B cell (primary cell): ENCODE measurements around the gene SPRR5. TPM values are rescaled to one million over a fixed set of nuclear protein-coding genes. Genes with fewer than 3 reads are reported as not detected.

Experiments
- ATAC-seq: fragments of 200-7000 bp; cut with Tn5 transposase; one replicate; pipeline ENCODE4 v1.10.0; 2021; ENCODE audit warnings: low read depth, mild to moderate bottlenecking, moderate number of reproducible peaks, moderate library complexity
- CTCF ChIA-PET: fragments of 350-600 bp; sonication (Branson Sonifier 250); formaldehyde crosslinking; loops from one replicate; lab custom pipeline; 2021; ENCODE audit warnings: antibody characterized with exemption, inconsistent platforms; lab: Charles Lee
- POLR2A ChIA-PET: fragments of 350-600 bp; sonication (Branson Sonifier 250); formaldehyde crosslinking; loops from one replicate; lab custom pipeline; 2021; ENCODE audit warnings: antibody characterized with exemption; lab: Charles Lee
- DNase-seq: peaks from one replicate; pipeline ENCODE4 v3.0.0; 2013
- H2AFZ ChIP-seq: 2 replicates; pipeline ENCODE4 v1.6.1; 2012; ENCODE audit warnings: mild to moderate bottlenecking, low read depth, low read length; ENCODE audit not compliant: insufficient read depth, poor library complexity, severe bottlenecking
- H3K27ac ChIP-seq, 2 donors: 1 replicate in 1 of 2; 2 replicates in 1 of 2; pipeline ENCODE4 v1.5.1; 2012 to 2013; ENCODE audit warnings: low read length in 2 of 2, mild to moderate bottlenecking in 2 of 2, moderate library complexity in 1 of 2
- H3K27me3 ChIP-seq, 4 experiments: fragments of 200-600 bp in 1 of 4; sonication (generic) in 1 of 4; replicated peaks in 1 of 4; 1 replicate in 2 of 4; 2 replicates in 2 of 4; pipeline versions ENCODE4 v1.6.1 to v1.7.0; 2013 to 2016; ENCODE audit warnings: low read length in 3 of 4, mild to moderate bottlenecking in 2 of 4, mixed read lengths in 1 of 4, moderate library complexity in 1 of 4; ENCODE audit not compliant: insufficient read depth in 4 of 4, control insufficient read depth in 3 of 4; ENCODE audit errors: control extremely low read depth in 1 of 4
- H3K36me3 ChIP-seq, 2 experiments: replicated peaks in 1 of 2; 1 replicate in 1 of 2; 2 replicates in 1 of 2; pipeline versions ENCODE4 v1.6.1 to v1.7.1; 2013; ENCODE audit warnings: low read length in 1 of 2; ENCODE audit not compliant: insufficient read depth in 2 of 2, control insufficient read depth in 1 of 2; ENCODE audit errors: control extremely low read depth in 1 of 2, extremely low read depth in 1 of 2
- H3K4me1 ChIP-seq, 2 donors: fragments of 200-600 bp in 1 of 2; sonication (generic) in 1 of 2; 1 replicate in 1 of 2; 2 replicates in 1 of 2; pipeline versions ENCODE4 v1.5.1 to v1.6.1; 2013 to 2017; ENCODE audit warnings: low read length in 2 of 2; ENCODE audit not compliant: control insufficient read depth in 2 of 2, insufficient read depth in 2 of 2
- H3K4me2 ChIP-seq: replicated peaks from 2 replicates; pipeline ENCODE3; 2012; ENCODE audit warnings: mild to moderate bottlenecking, low read depth, low read length; ENCODE audit not compliant: poor library complexity, severe bottlenecking
- H3K4me3 ChIP-seq, 5 experiments: fragments of 200-600 bp in 1 of 5; sonication (generic) in 1 of 5; 1 replicate in 3 of 5; 2 replicates in 2 of 5; pipeline versions ENCODE4 v1.5.1 to v1.7.0; 2011 to 2016; ENCODE audit warnings: low read length in 4 of 5, mild to moderate bottlenecking in 4 of 5, low read depth in 2 of 5, control low read depth in 1 of 5, moderate library complexity in 1 of 5; ENCODE audit not compliant: insufficient read depth in 1 of 5; ENCODE audit errors: control extremely low read depth in 1 of 5, extremely low read depth in 1 of 5
- H3K79me2 ChIP-seq: fragments of 200-600 bp; sonication (generic); one replicate; pipeline ENCODE4 v1.6.0; 2016; ENCODE audit warnings: low read length; ENCODE audit not compliant: control insufficient read depth, insufficient read depth
- H3K9ac ChIP-seq: fragments of 200-600 bp; sonication (generic); 2 replicates; pipeline ENCODE4 v1.6.1; 2017; ENCODE audit warnings: mild to moderate bottlenecking, low read length, moderate library complexity
- H3K9me3 ChIP-seq, 3 donors: one replicate each; pipeline versions ENCODE4 v1.6.1 to v1.7.1; 2013; ENCODE audit warnings: low read length in 2 of 3; ENCODE audit not compliant: control insufficient read depth in 2 of 3, insufficient read depth in 1 of 3; ENCODE audit errors: control extremely low read depth in 1 of 3
- H4K20me1 ChIP-seq: 2 replicates; pipeline ENCODE4 v1.6.0; 2012; ENCODE audit warnings: mild to moderate bottlenecking, low read length; ENCODE audit not compliant: insufficient read depth, control insufficient read depth, poor library complexity, severe bottlenecking
- H3K27ac Mint-ChIP-seq: one replicate; pipeline ENCODE4 v1.8.0; 2021; ENCODE audit warnings: mixed read lengths
- H3K27me3 Mint-ChIP-seq: one replicate; pipeline ENCODE4 v1.8.0; 2021; ENCODE audit warnings: mixed read lengths
- H3K4me1 Mint-ChIP-seq: one replicate; pipeline ENCODE4 v1.8.0; 2021; ENCODE audit warnings: mixed read lengths
- H3K4me3 Mint-ChIP-seq: one replicate; pipeline ENCODE4 v1.8.0; 2021; ENCODE audit warnings: mixed read lengths
- H3K9me3 Mint-ChIP-seq: one replicate; pipeline ENCODE4 v1.8.0; 2022; ENCODE audit warnings: mixed read lengths; ENCODE audit not compliant: insufficient read depth
- EZH2 ChIP-seq: IDR thresholded peaks from 2 replicates; pipeline ENCODE4 v1.6.1; 2012; ENCODE audit warnings: borderline replicate concordance, low read depth, mild to moderate bottlenecking, moderate library complexity, low read length; ENCODE audit not compliant: insufficient read depth, poor library complexity, severe bottlenecking
- WGBS: methylation state at CpG from one replicate; pipeline ENCODE4 v1.1.5; 2013; ENCODE audit warnings: missing lambda C conversion rate; ENCODE audit not compliant: insufficient coverage; 5-methylcytosine and 5-hydroxymethylcytosine counted together
- intact Hi-C: fragments of 100-400 bp; cut with micrococcal nuclease; formaldehyde crosslinking; loops from one replicate; pipeline ENCODE4 v1.10.0; 2022
- polyA plus RNA-seq: library from polyadenylated mRNA; depleted of rRNA; stranded (reverse); fragments of >200 nt; gene quantifications from 2 replicates; pipeline ENCODE4 v1.2.3, GENCODE V29; 2012
- total RNA-seq, 2 donors: library from RNA; stranded (reverse); fragments of 120-200 nt in 1 of 2; gene quantifications; 1 replicate in 1 of 2; 2 replicates in 1 of 2; pipeline versions ENCODE4 v1.2.3 to v1.2.4, GENCODE V29; 2013 to 2022
- TF ChIP-seq, protein P1 (sequence below): fragments of 200-600 bp; IDR thresholded peaks from one replicate; pipeline ENCODE4 v1.8.0; 2022; ENCODE audit warnings: antibody characterized with exemption, mild to moderate bottlenecking

Gene SPRR5
- total and polyA plus RNA-seq, 2 donors (not counting 1 experiment from before 2014, with no cell fraction given), result not detected

DNA sequence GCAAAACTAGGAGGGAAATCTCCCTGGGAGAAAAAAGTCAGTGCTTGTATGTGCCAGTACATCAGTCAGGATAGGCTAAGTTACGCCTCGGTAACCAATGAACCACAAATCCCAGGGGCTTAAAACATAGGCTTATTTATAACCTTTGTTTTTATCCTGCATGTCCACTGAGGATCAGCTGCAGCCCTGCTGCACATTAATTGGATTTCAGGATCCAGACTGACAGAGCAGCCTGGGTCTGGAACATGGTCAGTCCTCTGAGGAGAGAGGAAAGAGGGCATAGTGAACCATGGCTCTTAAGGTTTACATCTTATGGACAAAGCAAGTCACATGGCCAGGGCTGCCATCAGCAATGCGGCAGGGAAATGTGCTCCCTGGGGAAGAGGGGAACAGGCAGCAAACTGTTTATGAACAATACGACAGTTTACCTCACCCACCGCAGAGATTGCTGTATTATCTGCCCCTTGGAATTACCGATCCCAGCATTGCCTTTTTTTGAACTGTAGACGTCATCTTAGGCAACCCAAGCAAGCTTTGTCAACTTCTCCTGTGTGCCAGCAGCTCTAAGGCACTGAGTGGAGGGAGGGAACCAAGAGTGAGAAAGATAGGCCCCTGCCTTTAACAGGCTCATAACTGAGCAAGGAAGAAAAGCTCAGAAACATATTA lies 14.4 kb downstream of the SPRR5 start:
- H3K4me1 Mint-ChIP-seq, result peaks cover 11% of the 10 kb centered on the region
- Histone ChIP-seq H3K4me3 (no peak overlapping the region), H3K79me2 (no peaks in the 10 kb centered on the region), H3K27me3 (peaks cover 0 to 3% (median 0%) of the 10 kb centered on the region in 4 experiments), H3K27ac (no peak overlapping the region), H3K4me2 (no peak overlapping the region), H2AFZ (no peak overlapping the region), H3K36me3 (no peaks in the 10 kb centered on the region), H4K20me1 (no peaks in the 10 kb centered on the region), H3K9me3 (no peaks in the 10 kb centered on the region), H3K4me1 (peaks cover 7 to 10% of the 10 kb centered on the region in 2 donors), H3K9ac (no peak overlapping the region)
- POLR2A ChIA-PET, result no interaction called here
- DNase-seq, result no peak
- no peak for ATAC-seq
- no peak overlapping the region for H3K27ac Mint-ChIP-seq
- H3K9me3 Mint-ChIP-seq, result no peaks in the 10 kb centered on the region
- CTCF ChIA-PET, result no interaction called here
- peaks cover 26% of the 10 kb centered on the region for H3K27me3 Mint-ChIP-seq
- intact Hi-C loops, result no loop called here
- H3K4me3 Mint-ChIP-seq, result no peak overlapping the region
- WGBS, result 7% methylated on average over 3 of the region's 7 CpGs
- TF ChIP-seq, protein P1, sequence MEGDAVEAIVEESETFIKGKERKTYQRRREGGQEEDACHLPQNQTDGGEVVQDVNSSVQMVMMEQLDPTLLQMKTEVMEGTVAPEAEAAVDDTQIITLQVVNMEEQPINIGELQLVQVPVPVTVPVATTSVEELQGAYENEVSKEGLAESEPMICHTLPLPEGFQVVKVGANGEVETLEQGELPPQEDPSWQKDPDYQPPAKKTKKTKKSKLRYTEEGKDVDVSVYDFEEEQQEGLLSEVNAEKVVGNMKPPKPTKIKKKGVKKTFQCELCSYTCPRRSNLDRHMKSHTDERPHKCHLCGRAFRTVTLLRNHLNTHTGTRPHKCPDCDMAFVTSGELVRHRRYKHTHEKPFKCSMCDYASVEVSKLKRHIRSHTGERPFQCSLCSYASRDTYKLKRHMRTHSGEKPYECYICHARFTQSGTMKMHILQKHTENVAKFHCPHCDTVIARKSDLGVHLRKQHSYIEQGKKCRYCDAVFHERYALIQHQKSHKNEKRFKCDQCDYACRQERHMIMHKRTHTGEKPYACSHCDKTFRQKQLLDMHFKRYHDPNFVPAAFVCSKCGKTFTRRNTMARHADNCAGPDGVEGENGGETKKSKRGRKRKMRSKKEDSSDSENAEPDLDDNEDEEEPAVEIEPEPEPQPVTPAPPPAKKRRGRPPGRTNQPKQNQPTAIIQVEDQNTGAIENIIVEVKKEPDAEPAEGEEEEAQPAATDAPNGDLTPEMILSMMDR, result no peak
- TF ChIP-seq EZH2, result no peak

DNA sequence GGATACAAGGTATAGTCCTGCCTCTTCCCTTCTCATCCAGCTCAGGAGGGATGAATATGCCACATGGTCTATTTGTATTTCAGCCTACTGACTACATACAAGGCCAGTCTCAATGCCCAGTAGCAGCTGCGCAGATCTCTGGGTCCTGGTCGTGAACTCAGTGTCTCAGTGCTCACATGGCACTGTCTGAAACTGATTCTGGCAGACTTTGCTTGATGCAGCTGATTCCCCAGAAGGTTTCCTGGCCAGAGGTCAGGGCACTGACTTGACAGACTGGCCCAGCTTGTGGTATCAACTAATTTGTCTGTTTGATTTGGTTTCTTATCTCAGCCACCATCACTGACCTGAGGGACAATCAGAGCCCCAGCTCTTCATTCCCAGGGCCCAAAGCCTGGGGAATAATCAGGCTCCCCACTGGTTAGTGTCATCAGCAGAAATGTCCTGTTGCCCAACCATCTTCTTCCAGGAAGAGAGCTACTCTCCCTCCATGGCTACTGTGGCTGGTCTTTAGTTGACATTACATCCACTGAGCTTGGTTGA lies 15.9 kb downstream of the SPRR5 start:
- Histone ChIP-seq H3K27ac (no peak overlapping the region), H3K4me2 (no peak overlapping the region), H2AFZ (no peak overlapping the region), H3K27me3 (peaks cover 0 to 3% (median 1%) of the 10 kb centered on the region in 4 experiments), H3K36me3 (no peaks in the 10 kb centered on the region), H3K4me3 (no peak overlapping the region), H4K20me1 (no peaks in the 10 kb centered on the region), H3K79me2 (no peaks in the 10 kb centered on the region), H3K9ac (no peak overlapping the region), H3K9me3 (no peaks in the 10 kb centered on the region), H3K4me1 (peaks cover 7 to 10% of the 10 kb centered on the region in 2 donors)
- peaks cover 11% of the 10 kb centered on the region for H3K4me1 Mint-ChIP-seq
- WGBS, result 95% methylated on average over 2 of the region's 2 CpGs
- peaks cover 24% of the 10 kb centered on the region for H3K27me3 Mint-ChIP-seq
- ATAC-seq (no peak), DNase-seq (no peak)
- no peak for TF ChIP-seq EZH2
- TF ChIP-seq, protein P1, result no peak
- no peak overlapping the region for H3K4me3 Mint-ChIP-seq
- intact Hi-C loops, result no loop called here
- ChIA-PET CTCF (no interaction called here), POLR2A (no interaction called here)
- no peak overlapping the region for H3K27ac Mint-ChIP-seq
- no peaks in the 10 kb centered on the region for H3K9me3 Mint-ChIP-seq
